ENCODE data around the gene EXO1.
"Not testable (repeated sequence)": the region's sequence is repeated elsewhere in the genome, so short reads cannot be mapped to it uniquely, and the experiment has no call there.

Gene EXO1

GRCh38 chr1:241848686-241849344 lies 811 bp downstream of the EXO1 start:
- no peak for DNase-seq (ENCODE audit: low read depth)
- H3K4me3 ChIP-seq (ENCODE audit: control insufficient read depth, low read depth, low read length) = peak overlapping the region; percentile 95
- no peak for TF ChIP-seq CTCF (conservative IDR thresholded peaks at IDR 0.05; ENCODE audit: control insufficient read depth, insufficient read depth, low read depth, low read length)

GRCh38 chr1:241849345-241849695 lies 1.3 kb downstream of the EXO1 start:
- no peak for DNase-seq (ENCODE audit: low read depth)
- H3K4me3 ChIP-seq (ENCODE audit: control insufficient read depth, low read depth, low read length) = peak overlapping the region; percentile 95
- no peak for TF ChIP-seq CTCF (conservative IDR thresholded peaks at IDR 0.05; ENCODE audit: control insufficient read depth, insufficient read depth, low read depth, low read length)

GRCh38 chr1:241855545-241856140 lies 7.6 kb downstream of the EXO1 start:
- H3K4me3 ChIP-seq (ENCODE audit: control insufficient read depth, low read depth, low read length); DNase-seq (ENCODE audit: low read depth): not testable (repeated sequence)

GRCh38 chr1:241857131-241857530 lies 9.1 kb downstream of the EXO1 start:
- H3K4me3 ChIP-seq (ENCODE audit: control insufficient read depth, low read depth, low read length) = no peak overlapping the region
- DNase-seq (ENCODE audit: low read depth) = peak; percentile 12
- TF ChIP-seq CTCF (conservative IDR thresholded peaks at IDR 0.05; ENCODE audit: control insufficient read depth, insufficient read depth, low read depth, low read length) = no peak

GRCh38 chr1:241860922-241861321 lies 12.9 kb downstream of the EXO1 start:
- H3K4me3 ChIP-seq (ENCODE audit: control insufficient read depth, low read depth, low read length) = no peak overlapping the region
- no peak for TF ChIP-seq CTCF (conservative IDR thresholded peaks at IDR 0.05; ENCODE audit: control insufficient read depth, insufficient read depth, low read depth, low read length)

GRCh38 chr1:241869022-241869421 lies 21.0 kb downstream of the EXO1 start:
- no peak overlapping the region for H3K4me3 ChIP-seq (ENCODE audit: control insufficient read depth, low read depth, low read length)
- no peak for DNase-seq (ENCODE audit: low read depth)
- no peak for TF ChIP-seq CTCF (conservative IDR thresholded peaks at IDR 0.05; ENCODE audit: control insufficient read depth, insufficient read depth, low read depth, low read length)

More at GRCh38 chr1:241860922-241861321, 12.9 kb downstream of the EXO1 start:
- no peak for DNase-seq (ENCODE audit: low read depth)

GRCh38 chr1:241870336-241870735 lies 22.3 kb downstream of the EXO1 start:
- no peak for TF ChIP-seq CTCF (conservative IDR thresholded peaks at IDR 0.05; ENCODE audit: control insufficient read depth, insufficient read depth, low read depth, low read length)
- no peak for DNase-seq (ENCODE audit: low read depth)
- no peak overlapping the region for H3K4me3 ChIP-seq (ENCODE audit: control insufficient read depth, low read depth, low read length)
